HepG2 (cell line): ENCODE measurements around the gene COLQ. TPM values are rescaled to one million over a fixed set of nuclear protein-coding genes. Genes with fewer than 3 reads are reported as not detected.

ENCODE experiments used
- ATAC-seq: fragments of 200-7000 bp; cut with Tn5 transposase; 3 replicates; pipeline ENCODE4 v1.9.1; 2020; ENCODE audit warnings: mild to moderate bottlenecking, moderate library complexity
- BruUV-seq: library from RNA; stranded (reverse); fragments of 400-500 nt; replicated peaks from 2 replicates; lab custom pipeline; 2021; lab: Mats Ljungman, UMichigan
- CTCF ChIA-PET: fragments of 300-600 bp; formaldehyde crosslinking; extraction: SDS; loops from one replicate; lab custom pipeline; 2021; ENCODE audit warnings: low total read pairs, inconsistent platforms, low intra/inter-chr PET ratio; lab: Yijun Ruan, JAX
- POLR2A ChIA-PET: fragments of 350-600 bp; sonication (Branson Sonifier 250); formaldehyde crosslinking; loops from one replicate; lab custom pipeline; 2020; ENCODE audit warnings: antibody characterized with exemption, inconsistent platforms; lab: Yijun Ruan, JAX
- DNase-seq: peaks from one replicate; pipeline ENCODE4 v3.0.0-alpha.2; 2015; ENCODE audit warnings: low spot score
- FAIRE-seq: peaks from 3 replicates; lab custom pipeline; 2011; peaks lifted over from hg19 to GRCh38; lab: Jason Lieb, UNC
- H2AFZ ChIP-seq: one replicate; pipeline ENCODE4 v1.6.1; 2011; ENCODE audit warnings: low read length, inconsistent platforms
- H3K27ac ChIP-seq: fragments of 300-600 bp; 3 replicates; pipeline ENCODE4 v1.8.0; 2011; ENCODE audit warnings: mixed run types, mild to moderate bottlenecking, mixed read lengths, low read length, inconsistent platforms; ENCODE audit not compliant: insufficient read depth; ENCODE audit errors: extremely low read length
- H3K27me3 ChIP-seq, 2 experiments: fragments of 200-600 bp in 1 of 2; 2 replicates in 1 of 2; 3 replicates in 1 of 2; pipeline versions ENCODE4 v1.6.0 to v1.8.0; 2011; ENCODE audit warnings: low read length in 2 of 2, mild to moderate bottlenecking in 2 of 2, moderate library complexity in 2 of 2, inconsistent platforms in 1 of 2; ENCODE audit not compliant: insufficient read depth in 2 of 2, control insufficient read depth in 1 of 2
- H3K36me3 ChIP-seq, 2 experiments: fragments of 200-600 bp in 1 of 2; replicated peaks in 1 of 2; 2 replicates in 1 of 2; 3 replicates in 1 of 2; pipeline versions ENCODE4 v1.5.1 to v1.8.0; 2011; ENCODE audit warnings: low read length in 2 of 2, inconsistent platforms in 1 of 2; ENCODE audit not compliant: insufficient read depth in 2 of 2, control insufficient read depth in 1 of 2
- H3K4me1 ChIP-seq: 2 replicates; pipeline ENCODE4 v1.5.1; 2012; ENCODE audit warnings: low read length, inconsistent platforms; ENCODE audit not compliant: insufficient read depth
- H3K4me2 ChIP-seq: 2 replicates; pipeline ENCODE4 v1.6.0; 2011; ENCODE audit warnings: low read depth, low read length, inconsistent platforms
- H3K4me3 ChIP-seq, 3 experiments: fragments of 200-600 bp in 1 of 3; sonication (generic), shearing (Covaris generic) in 1 of 3; replicated peaks in 1 of 3; 2 replicates each; pipeline ENCODE4 v1.5.1; 2011 to 2016; ENCODE audit warnings: low read length in 3 of 3, inconsistent platforms in 2 of 3, low read depth in 2 of 3, mild to moderate bottlenecking in 2 of 3, control low read depth in 1 of 3, mixed read lengths in 1 of 3; ENCODE audit not compliant: insufficient read depth in 1 of 3
- H3K79me2 ChIP-seq: one replicate; pipeline ENCODE4 v1.6.1; 2011; ENCODE audit warnings: low read length, inconsistent platforms; ENCODE audit not compliant: insufficient read depth
- H3K9ac ChIP-seq: 2 replicates; pipeline ENCODE4 v1.6.0; 2011; ENCODE audit warnings: mild to moderate bottlenecking, low read depth, low read length, inconsistent platforms; ENCODE audit not compliant: insufficient read depth
- H3K9me3 ChIP-seq: 2 replicates; pipeline ENCODE4 v1.5.1; 2012; ENCODE audit warnings: mild to moderate bottlenecking, low read length
- H4K20me1 ChIP-seq: 2 replicates; pipeline ENCODE4 v1.6.0; 2011; ENCODE audit warnings: inconsistent platforms, mild to moderate bottlenecking, low read length, moderate library complexity; ENCODE audit not compliant: insufficient read depth
- CBX5 ChIP-seq: sonication (generic); formaldehyde crosslinking; IDR thresholded peaks from 2 replicates; pipeline ENCODE4 v1.4.0; 2020; ENCODE audit warnings: missing genetic modification reagents, borderline replicate concordance
- CENPX ChIP-seq: sonication (generic); formaldehyde crosslinking; IDR thresholded peaks from 2 replicates; pipeline ENCODE4 v1.9.0; 2021; ENCODE audit warnings: mild to moderate bottlenecking, missing genetic modification reagents, moderate library complexity
- HMG20B ChIP-seq: conservative IDR thresholded peaks from 2 replicates; pipeline ENCODE4 v1.6.1; 2016; ENCODE audit warnings: missing genetic modification reagents, missing compliant biosample characterization
- IKZF5 ChIP-seq: IDR thresholded peaks from 2 replicates; pipeline ENCODE4 v1.6.1; 2018; ENCODE audit warnings: missing genetic modification reagents, mild to moderate bottlenecking, missing compliant biosample characterization
- JUND ChIP-seq: sonication (generic); formaldehyde crosslinking; IDR thresholded peaks from 2 replicates; pipeline ENCODE4 v1.8.0; 2022; ENCODE audit warnings: mild to moderate bottlenecking, missing genetic modification reagents
- ZC3H13 ChIP-seq: sonication (generic); formaldehyde crosslinking; IDR thresholded peaks from 2 replicates; pipeline ENCODE4 v1.8.1; 2023; ENCODE audit warnings: mild to moderate bottlenecking, missing genetic modification reagents, moderate library complexity
- ZFP1 ChIP-seq: IDR thresholded peaks from 2 replicates; pipeline ENCODE4 v1.6.1; 2016
- ZIK1 ChIP-seq: sonication (generic); formaldehyde crosslinking; IDR thresholded peaks from 2 replicates; pipeline ENCODE4 v1.5.0; 2020; ENCODE audit warnings: mild to moderate bottlenecking, low read depth, missing genetic modification reagents, borderline replicate concordance
- ZNF383 ChIP-seq: sonication (generic); formaldehyde crosslinking; IDR thresholded peaks from 2 replicates; pipeline ENCODE4 v1.4.0; 2020; ENCODE audit warnings: missing genetic modification reagents, mild to moderate bottlenecking, borderline replicate concordance
- ZNF563 ChIP-seq: sonication (generic); formaldehyde crosslinking; IDR thresholded peaks from 2 replicates; pipeline ENCODE4 v1.8.0; 2022; ENCODE audit warnings: mild to moderate bottlenecking, moderate library complexity, missing genetic modification reagents
- ZNF619 ChIP-seq: sonication (generic); formaldehyde crosslinking; IDR thresholded peaks from 2 replicates; pipeline ENCODE4 v1.4.0; 2020; ENCODE audit warnings: mild to moderate bottlenecking, missing genetic modification reagents
- ZNF724P ChIP-seq: sonication (generic); formaldehyde crosslinking; IDR thresholded peaks from 2 replicates; pipeline ENCODE4 v1.8.0; 2022; ENCODE audit warnings: missing genetic modification reagents, borderline replicate concordance
- WGBS: methylation state at CpG from one replicate; pipeline ENCODE4 v1.1.6; 2017; ENCODE audit warnings: low lambda C conversion rate; 5-methylcytosine and 5-hydroxymethylcytosine counted together
- in situ Hi-C: cut with HindIII; loops from 2 replicates; pipeline ENCODE4 v1.10.0; 2017; ENCODE audit warnings: low pct_unique_long_range_greater_than_20kb; ENCODE audit not compliant: extremely low pct_ligation_motif_present
- intact Hi-C: fragments of 100-400 bp; cut with micrococcal nuclease; formaldehyde crosslinking; loops from one replicate; pipeline ENCODE4 v1.10.0; 2022; ENCODE audit not compliant: unreplicated experiment
- polyA plus RNA-seq, 8 experiments: library from polyadenylated mRNA; depleted of rRNA in 3 of 8; stranded (reverse) in 7 of 8; unstranded in 1 of 8; fragments of >200 nt; fragmentation: Illumina TruSeq in 4 of 8; extraction: Trizol in 4 of 8; gene quantifications; 2 replicates each; pipeline versions ENCODE4 v1.2.1 to v1.2.3, GENCODE V29; 2011 to 2016; ENCODE audit warnings: low read depth in 4 of 8, missing spikeins in 1 of 8, mixed read lengths in 1 of 8; ENCODE audit not compliant: insufficient read depth in 1 of 8
- total RNA-seq, 5 experiments: library from RNA; depleted of rRNA; stranded (reverse); fragments of >200 nt; fragmentation: Illumina TruSeq; extraction: Trizol; gene quantifications; 2 replicates each; pipeline ENCODE4 v1.2.3, GENCODE V29; 2016; ENCODE audit warnings: low read depth in 1 of 5
- TF ChIP-seq, protein P1 (sequence below): sonication (generic); formaldehyde crosslinking; IDR thresholded peaks from 2 replicates; pipeline ENCODE4 v1.9.0; 2021; ENCODE audit warnings: missing genetic modification reagents, borderline replicate concordance

Gene COLQ
- total and polyA plus RNA-seq, 2 of the 13 experiments (the other 11 are each of a cell fraction or from before 2014, with no cell fraction given), result 0.31 to 0.46 TPM

DNA sequence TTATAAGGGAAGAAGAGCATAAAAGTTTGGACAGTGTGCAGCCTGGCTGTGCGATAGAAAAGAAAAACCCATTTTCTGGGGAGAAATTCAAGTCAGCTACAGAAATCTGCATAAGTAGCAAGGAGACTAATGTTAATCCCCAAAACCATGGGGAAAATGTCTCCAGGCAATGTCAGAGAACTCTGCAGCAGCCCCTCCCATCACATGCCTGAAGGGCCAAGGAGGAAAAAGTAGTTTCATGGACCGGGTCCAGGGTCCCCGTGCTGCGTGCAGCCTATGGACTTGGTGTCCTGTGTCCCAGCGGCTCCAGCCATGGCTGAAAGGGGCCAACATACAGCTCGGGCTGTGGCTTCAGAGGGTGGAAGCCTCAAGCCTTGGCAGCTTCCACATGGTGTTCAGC, 28.3 kb upstream of the COLQ start:
- Histone ChIP-seq H3K27ac (no peak overlapping the region), H3K27me3 (no peaks in the 10 kb centered on the region), H3K9ac (no peak overlapping the region), H3K9me3 (no peaks in the 10 kb centered on the region), H3K36me3 (no peaks in the 10 kb centered on the region; a peak in 1 of 5 replicates), H2AFZ (no peak overlapping the region), H4K20me1 (no peaks in the 10 kb centered on the region), H3K79me2 (no peaks in the 10 kb centered on the region), H3K4me3 (no peak overlapping the region), H3K4me2 (no peak overlapping the region), H3K4me1 (peaks cover 30% of the 10 kb centered on the region)
- ChIA-PET POLR2A (no interaction called here), CTCF (no interaction called here)
- ATAC-seq (no peak), FAIRE-seq (no peak), DNase-seq (no peak)
- BruUV-seq, result no TSS peak
- in situ Hi-C loops (no loop called here), intact Hi-C loops (loop anchor here (10.0 kb wide), 1 partner anchor 345 kb away; the partner anchor contains the start of gene CAPN7)
- 83% methylated on average over 6 of the region's 6 CpGs for WGBS
- no peak for TF ChIP-seq ZFP1 (CRISPR knock-in tag)
- no peak for TF ChIP-seq JUND (CRISPR knock-in tag)
- TF ChIP-seq ZC3H13 (CRISPR knock-in tag), result no peak
- TF ChIP-seq HMG20B (CRISPR knock-in tag), result no peak
- TF ChIP-seq ZNF724P (CRISPR knock-in tag), result no peak
- TF ChIP-seq CENPX (CRISPR knock-in tag), result no peak
- TF ChIP-seq ZIK1 (CRISPR knock-in tag), result no peak
- no peak for TF ChIP-seq ZNF619 (CRISPR knock-in tag)
- TF ChIP-seq, protein P1, sequence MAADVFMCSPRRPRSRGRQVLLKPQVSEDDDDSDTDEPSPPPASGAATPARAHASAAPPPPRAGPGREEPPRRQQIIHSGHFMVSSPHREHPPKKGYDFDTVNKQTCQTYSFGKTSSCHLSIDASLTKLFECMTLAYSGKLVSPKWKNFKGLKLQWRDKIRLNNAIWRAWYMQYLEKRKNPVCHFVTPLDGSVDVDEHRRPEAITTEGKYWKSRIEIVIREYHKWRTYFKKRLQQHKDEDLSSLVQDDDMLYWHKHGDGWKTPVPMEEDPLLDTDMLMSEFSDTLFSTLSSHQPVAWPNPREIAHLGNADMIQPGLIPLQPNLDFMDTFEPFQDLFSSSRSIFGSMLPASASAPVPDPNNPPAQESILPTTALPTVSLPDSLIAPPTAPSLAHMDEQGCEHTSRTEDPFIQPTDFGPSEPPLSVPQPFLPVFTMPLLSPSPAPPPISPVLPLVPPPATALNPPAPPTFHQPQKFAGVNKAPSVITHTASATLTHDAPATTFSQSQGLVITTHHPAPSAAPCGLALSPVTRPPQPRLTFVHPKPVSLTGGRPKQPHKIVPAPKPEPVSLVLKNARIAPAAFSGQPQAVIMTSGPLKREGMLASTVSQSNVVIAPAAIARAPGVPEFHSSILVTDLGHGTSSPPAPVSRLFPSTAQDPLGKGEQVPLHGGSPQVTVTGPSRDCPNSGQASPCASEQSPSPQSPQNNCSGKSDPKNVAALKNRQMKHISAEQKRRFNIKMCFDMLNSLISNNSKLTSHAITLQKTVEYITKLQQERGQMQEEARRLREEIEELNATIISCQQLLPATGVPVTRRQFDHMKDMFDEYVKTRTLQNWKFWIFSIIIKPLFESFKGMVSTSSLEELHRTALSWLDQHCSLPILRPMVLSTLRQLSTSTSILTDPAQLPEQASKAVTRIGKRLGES (CRISPR knock-in tag), result no peak
- TF ChIP-seq CBX5, result no peak
- no peak for TF ChIP-seq ZNF563 (CRISPR knock-in tag)
- no peak for TF ChIP-seq ZNF383 (CRISPR knock-in tag)
- no peak for TF ChIP-seq IKZF5 (CRISPR knock-in tag)
